H1 (cell line): Measurements from ENCODE around the gene VTI1B. TPM values are rescaled to one million over a fixed set of nuclear protein-coding genes. Genes with fewer than 3 reads are reported as not detected.

ENCODE experiments used
- CTCF ChIA-PET: fragments of 300-600 bp; sonication (Branson Sonifier 250); formaldehyde crosslinking; loops from one replicate; lab custom pipeline; 2021; ENCODE audit not compliant: partially characterized antibody; lab: Charles Lee
- POLR2A ChIA-PET: fragments of 300-600 bp; sonication (Branson Sonifier 250); formaldehyde crosslinking; loops from one replicate; lab custom pipeline; 2021; ENCODE audit warnings: inconsistent platforms; ENCODE audit not compliant: partially characterized antibody; lab: Charles Lee
- DNase-seq, 2 experiments: peaks; one replicate each; pipeline versions ENCODE4 v3.0.0 to v3.0.0-alpha.2; 2010 to 2022; ENCODE audit warnings: low spot score in 2 of 2, low read depth in 1 of 2, mixed read lengths in 1 of 2
- FAIRE-seq: peaks from 2 replicates; lab custom pipeline; 2011; peaks lifted over from hg19 to GRCh38; lab: Jason Lieb, UNC
- H2AFZ ChIP-seq: 2 replicates; pipeline ENCODE4 v1.8.1; 2012; ENCODE audit warnings: low read length, inconsistent platforms
- H2AK5ac ChIP-seq: 2 replicates; pipeline ENCODE4 v1.6.1; 2013; ENCODE audit warnings: low read depth, low read length
- H2BK120ac ChIP-seq: replicated peaks from 2 replicates; pipeline ENCODE3; 2013; ENCODE audit warnings: low read depth, low read length, inconsistent platforms
- H2BK12ac ChIP-seq: 2 replicates; pipeline ENCODE4 v1.6.1; 2013; ENCODE audit warnings: low read depth, low read length
- H2BK15ac ChIP-seq: 2 replicates; pipeline ENCODE4 v1.6.1; 2013; ENCODE audit warnings: low read length
- H2BK20ac ChIP-seq: 2 replicates; pipeline ENCODE4 v1.6.1; 2013; ENCODE audit warnings: low read length
- H2BK5ac ChIP-seq: 2 replicates; pipeline ENCODE4 v1.6.1; 2013; ENCODE audit warnings: low read depth, low read length
- H3K14ac ChIP-seq: 2 replicates; pipeline ENCODE4 v1.6.1; 2013; ENCODE audit warnings: inconsistent platforms; ENCODE audit not compliant: insufficient read length
- H3K18ac ChIP-seq: 2 replicates; pipeline ENCODE4 v1.6.1; 2013; ENCODE audit warnings: low read length; ENCODE audit errors: extremely low read depth
- H3K23ac ChIP-seq: 2 replicates; pipeline ENCODE4 v1.6.1; 2013; ENCODE audit warnings: inconsistent platforms; ENCODE audit not compliant: insufficient read length
- H3K23me2 ChIP-seq: 2 replicates; pipeline ENCODE4 v1.6.1; 2013; ENCODE audit warnings: low read depth, low read length
- H3K27ac ChIP-seq: 2 replicates; pipeline ENCODE4 v1.6.1; 2011; ENCODE audit warnings: low read depth, low read length, inconsistent platforms
- H3K27me3 ChIP-seq, 4 experiments: replicated peaks in 1 of 4; 1 replicate in 1 of 4; 2 replicates in 3 of 4; pipeline versions ENCODE4 v1.6.1 to v1.8.1; 2011 to 2013; ENCODE audit warnings: low read length in 3 of 4, mild to moderate bottlenecking in 3 of 4, inconsistent platforms in 2 of 4, mixed read lengths in 2 of 4, moderate library complexity in 1 of 4; ENCODE audit not compliant: control insufficient read depth in 3 of 4, insufficient read depth in 3 of 4; ENCODE audit errors: extremely low read depth in 1 of 4
- H3K36me3 ChIP-seq, 4 experiments: 2 replicates each; pipeline versions ENCODE4 v1.6.1 to v1.8.1; 2011 to 2013; ENCODE audit warnings: mild to moderate bottlenecking in 4 of 4, low read length in 3 of 4, moderate library complexity in 2 of 4, control low read depth in 1 of 4, inconsistent platforms in 1 of 4; ENCODE audit not compliant: insufficient read depth in 4 of 4, control insufficient read depth in 2 of 4
- H3K4ac ChIP-seq: replicated peaks from 2 replicates; pipeline ENCODE3; 2013; ENCODE audit warnings: low read length, low read depth, mixed read lengths, inconsistent platforms; ENCODE audit not compliant: insufficient read length
- H3K4me1 ChIP-seq, 4 experiments: replicated peaks in 1 of 4; 1 replicate in 1 of 4; 2 replicates in 3 of 4; pipeline versions ENCODE4 v1.6.1 to v1.8.1; 2011 to 2013; ENCODE audit warnings: low read length in 3 of 4, inconsistent platforms in 2 of 4, mixed read lengths in 1 of 4; ENCODE audit not compliant: insufficient read depth in 4 of 4, control insufficient read depth in 3 of 4
- H3K4me2 ChIP-seq, 2 experiments: 2 replicates each; pipeline versions ENCODE4 v1.6.1 to v1.8.1; 2011 to 2013; ENCODE audit warnings: low read depth in 2 of 2, low read length in 2 of 2, control low read depth in 1 of 2, inconsistent platforms in 1 of 2, mild to moderate bottlenecking in 1 of 2; ENCODE audit not compliant: insufficient read depth in 1 of 2
- H3K4me3 ChIP-seq, 4 experiments: fragments of 200-600, 300-600 bp in 1 of 4; sonication (generic), shearing (Covaris generic), sonication (Bioruptor Twin) in 1 of 4; 2 replicates each; pipeline versions ENCODE4 v1.5.1 to v1.8.1; 2011 to 2016; ENCODE audit warnings: low read length in 4 of 4, low read depth in 3 of 4, control low read depth in 2 of 4, inconsistent platforms in 2 of 4, mild to moderate bottlenecking in 2 of 4, mixed read lengths in 1 of 4, moderate library complexity in 1 of 4; ENCODE audit not compliant: insufficient read depth in 2 of 4; ENCODE audit errors: extremely low read depth in 1 of 4
- H3K56ac ChIP-seq: replicated peaks from 2 replicates; pipeline ENCODE3; 2013; ENCODE audit warnings: low read depth, mild to moderate bottlenecking, mixed read lengths, low read length, inconsistent platforms; ENCODE audit not compliant: insufficient read length
- H3K79me1 ChIP-seq: 2 replicates; pipeline ENCODE4 v1.6.1; 2013; ENCODE audit warnings: low read depth, low read length, control low read depth
- H3K79me2 ChIP-seq, 2 experiments: 2 replicates each; pipeline versions ENCODE4 v1.6.1 to v1.8.1; 2012 to 2013; ENCODE audit warnings: low read length in 2 of 2, mild to moderate bottlenecking in 2 of 2, inconsistent platforms in 1 of 2; ENCODE audit not compliant: insufficient read depth in 2 of 2, control insufficient read depth in 1 of 2
- H3K9ac ChIP-seq, 4 experiments: replicated peaks in 1 of 4; 1 replicate in 1 of 4; 2 replicates in 3 of 4; pipeline versions ENCODE4 v1.6.1 to v1.8.1; 2011 to 2013; ENCODE audit warnings: low read depth in 3 of 4, low read length in 3 of 4, control low read depth in 2 of 4, mild to moderate bottlenecking in 2 of 4, moderate library complexity in 2 of 4, inconsistent platforms in 1 of 4; ENCODE audit errors: extremely low read depth in 1 of 4
- H3K9me3 ChIP-seq, 2 experiments: 2 replicates each; pipeline versions ENCODE4 v1.6.1 to v1.8.1; 2012 to 2013; ENCODE audit warnings: mild to moderate bottlenecking in 2 of 2, moderate library complexity in 2 of 2, control low read depth in 1 of 2, inconsistent platforms in 1 of 2, low read depth in 1 of 2, low read length in 1 of 2, mixed read lengths in 1 of 2; ENCODE audit not compliant: insufficient read depth in 2 of 2
- H4K20me1 ChIP-seq, 2 experiments: replicated peaks in 1 of 2; 2 replicates each; pipeline versions ENCODE3 to v1.8.1; 2011 to 2013; ENCODE audit warnings: inconsistent platforms in 2 of 2, low read length in 2 of 2, mild to moderate bottlenecking in 1 of 2; ENCODE audit not compliant: insufficient read depth in 2 of 2, control insufficient read depth in 1 of 2
- H4K5ac ChIP-seq: 2 replicates; pipeline ENCODE4 v1.6.1; 2013; ENCODE audit warnings: low read length, low read depth, mixed read lengths, inconsistent platforms; ENCODE audit not compliant: insufficient read length
- H4K8ac ChIP-seq: 2 replicates; pipeline ENCODE4 v1.8.0; 2013; ENCODE audit warnings: mild to moderate bottlenecking, moderate library complexity, low read length, inconsistent platforms; ENCODE audit not compliant: insufficient read depth; ENCODE audit errors: extremely low read depth
- H4K91ac ChIP-seq: replicated peaks from 2 replicates; pipeline ENCODE3; 2013; ENCODE audit warnings: low read length, mixed read lengths, inconsistent platforms; ENCODE audit not compliant: insufficient read length
- CHD1 ChIP-seq: IDR thresholded peaks from 2 replicates; pipeline ENCODE4 v1.6.1; 2012; ENCODE audit warnings: low read depth, low read length, improper control_type of control experiment
- CTBP2 ChIP-seq: IDR thresholded peaks from 2 replicates; pipeline ENCODE4 v1.7.0; 2011; ENCODE audit warnings: borderline replicate concordance, mild to moderate bottlenecking, moderate library complexity, mixed read lengths, low read length; ENCODE audit not compliant: insufficient read depth, insufficient read length
- GABPA ChIP-seq: IDR thresholded peaks from 2 replicates; pipeline ENCODE4 v1.6.1; 2011; ENCODE audit warnings: mild to moderate bottlenecking, low read length, moderate library complexity, borderline replicate concordance; ENCODE audit not compliant: insufficient read depth
- MAFK ChIP-seq: IDR thresholded peaks from 2 replicates; pipeline ENCODE4 v1.6.1; 2012; ENCODE audit warnings: low read depth, mild to moderate bottlenecking, improper control_type of control experiment, low read length
- POLR2AphosphoS5 ChIP-seq: IDR thresholded peaks from 2 replicates; pipeline ENCODE4 v1.6.1; 2011; ENCODE audit warnings: low read depth, low read length
- SP2 ChIP-seq: IDR thresholded peaks from 2 replicates; pipeline ENCODE4 v1.6.1; 2012; ENCODE audit warnings: mild to moderate bottlenecking, low read length, inconsistent platforms
- SP4 ChIP-seq: IDR thresholded peaks from 2 replicates; pipeline ENCODE4 v1.6.1; 2012; ENCODE audit warnings: low read length, inconsistent platforms
- TEAD4 ChIP-seq: IDR thresholded peaks from 2 replicates; pipeline ENCODE4 v1.6.1; 2012; ENCODE audit warnings: low read depth, low read length, inconsistent platforms, mixed read lengths
- WGBS, 2 experiments: shearing (Covaris generic) in 1 of 2; methylation state at CpG; one replicate each; pipeline versions ENCODE4 v1.1.6 to v1.1.7; 2013 to 2015; ENCODE audit warnings: low lambda C conversion rate in 2 of 2, mixed read lengths in 2 of 2, inconsistent platforms in 1 of 2, low coverage in 1 of 2, missing lambda C conversion rate in 1 of 2; ENCODE audit not compliant: insufficient replicate concordance in 2 of 2, insufficient coverage in 1 of 2, insufficient read length in 1 of 2; ENCODE audit errors: extremely low coverage in 1 of 2, missing lambda C conversion rate in 1 of 2; 5-methylcytosine and 5-hydroxymethylcytosine counted together
- polyA plus RNA-seq, 7 experiments: library from polyadenylated mRNA; depleted of rRNA in 3 of 7; stranded (reverse) in 5 of 7; unstranded in 2 of 7; fragments of >200 nt in 5 of 7; fragments of 200-250 nt in 2 of 7; gene quantifications; 1 replicate in 5 of 7; 2 replicates in 1 of 7; 4 replicates in 1 of 7; pipeline versions ENCODE4 v1.2.1 to v1.2.3, GENCODE V29; 2011 to 2013; ENCODE audit warnings: missing spikeins in 2 of 7, mixed read lengths in 2 of 7
- total RNA-seq: library from RNA; stranded (reverse); fragmentation: NEBNext Ultra II Directional; extraction: Animal tissue kit (Norgen Biotek cat#: 25700); gene quantifications from 2 replicates; pipeline ENCODE4 v1.2.1, GENCODE V29; 2021
- TF ChIP-seq, protein P1 (sequence below): IDR thresholded peaks from 2 replicates; pipeline ENCODE4 v1.6.1; 2011; ENCODE audit warnings: low read length, improper control_type of control experiment
- TF ChIP-seq, protein P2 (sequence below), 3 experiments: IDR thresholded peaks; 1 replicate in 2 of 3; 2 replicates in 1 of 3; pipeline versions ENCODE4 v1.5.1 to v1.6.1; 2011; ENCODE audit warnings: low read length in 3 of 3, mild to moderate bottlenecking in 3 of 3, inconsistent platforms in 2 of 3, low read depth in 1 of 3, moderate library complexity in 1 of 3; ENCODE audit not compliant: insufficient read depth in 1 of 3; ENCODE audit errors: control extremely low read depth in 1 of 3

The VTI1B gene
- total and polyA plus RNA-seq, 2 of the 8 experiments (the other 6 are each of a cell fraction or from before 2014, with no cell fraction given), result 28.1 to 98.7 TPM

DNA sequence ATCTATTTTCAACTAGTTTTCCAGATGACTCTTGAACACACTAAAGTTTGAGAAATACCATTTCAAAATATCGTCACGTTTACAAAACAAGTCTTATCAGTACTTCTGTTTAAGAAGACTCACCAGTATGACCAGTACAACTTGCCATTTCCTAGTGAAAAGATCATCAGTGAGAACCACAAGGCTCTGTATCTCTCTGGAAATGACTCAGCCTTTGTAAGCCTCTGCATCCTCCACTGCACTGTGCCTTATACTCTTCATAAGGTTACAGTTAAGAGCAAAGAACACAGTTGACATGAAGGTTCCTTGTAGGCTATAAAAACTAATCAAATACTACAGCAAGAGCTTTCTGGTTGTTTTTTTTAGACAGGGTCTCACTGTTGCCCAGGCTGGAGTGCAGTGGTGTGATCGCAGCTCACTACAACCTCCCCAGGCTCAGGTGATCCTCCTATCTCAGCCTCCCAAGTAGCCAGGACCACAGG lies 5.7 kb upstream of the VTI1B start:
- WGBS, 2 experiments, result 89% methylated on average over 3 of the region's 3 CpGs; no CpG with 5 or more reads in 1 of the 2 experiments
- CTCF ChIA-PET, result interaction anchor here (0.8 to 1.5 kb wide), 2 partner anchors 24 to 62 kb away, joined by 4 to 5 read pairs; no protein-coding TSS in a partner anchor
- H4K20me1 ChIP-seq, result peaks cover 8 to 10% of the 10 kb centered on the region in 2 experiments
- no peak for TF ChIP-seq CTBP2
- TF ChIP-seq POLR2AphosphoS5, result no peak
- TF ChIP-seq, protein P1, sequence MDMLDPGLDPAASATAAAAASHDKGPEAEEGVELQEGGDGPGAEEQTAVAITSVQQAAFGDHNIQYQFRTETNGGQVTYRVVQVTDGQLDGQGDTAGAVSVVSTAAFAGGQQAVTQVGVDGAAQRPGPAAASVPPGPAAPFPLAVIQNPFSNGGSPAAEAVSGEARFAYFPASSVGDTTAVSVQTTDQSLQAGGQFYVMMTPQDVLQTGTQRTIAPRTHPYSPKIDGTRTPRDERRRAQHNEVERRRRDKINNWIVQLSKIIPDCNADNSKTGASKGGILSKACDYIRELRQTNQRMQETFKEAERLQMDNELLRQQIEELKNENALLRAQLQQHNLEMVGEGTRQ, result no peak
- TF ChIP-seq, protein P2, sequence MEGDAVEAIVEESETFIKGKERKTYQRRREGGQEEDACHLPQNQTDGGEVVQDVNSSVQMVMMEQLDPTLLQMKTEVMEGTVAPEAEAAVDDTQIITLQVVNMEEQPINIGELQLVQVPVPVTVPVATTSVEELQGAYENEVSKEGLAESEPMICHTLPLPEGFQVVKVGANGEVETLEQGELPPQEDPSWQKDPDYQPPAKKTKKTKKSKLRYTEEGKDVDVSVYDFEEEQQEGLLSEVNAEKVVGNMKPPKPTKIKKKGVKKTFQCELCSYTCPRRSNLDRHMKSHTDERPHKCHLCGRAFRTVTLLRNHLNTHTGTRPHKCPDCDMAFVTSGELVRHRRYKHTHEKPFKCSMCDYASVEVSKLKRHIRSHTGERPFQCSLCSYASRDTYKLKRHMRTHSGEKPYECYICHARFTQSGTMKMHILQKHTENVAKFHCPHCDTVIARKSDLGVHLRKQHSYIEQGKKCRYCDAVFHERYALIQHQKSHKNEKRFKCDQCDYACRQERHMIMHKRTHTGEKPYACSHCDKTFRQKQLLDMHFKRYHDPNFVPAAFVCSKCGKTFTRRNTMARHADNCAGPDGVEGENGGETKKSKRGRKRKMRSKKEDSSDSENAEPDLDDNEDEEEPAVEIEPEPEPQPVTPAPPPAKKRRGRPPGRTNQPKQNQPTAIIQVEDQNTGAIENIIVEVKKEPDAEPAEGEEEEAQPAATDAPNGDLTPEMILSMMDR (IDR thresholded peaks at IDR 0.05; ENCODE audit: control extremely low read depth in 1 of 3, insufficient read depth in 1 of 3, low read depth in 1 of 3, low read length in 3 of 3), result no peak
- no peak for TF ChIP-seq MAFK
- TF ChIP-seq CHD1, result no peak
- TF ChIP-seq GABPA, result no peak
- TF ChIP-seq SP4, result no peak
- no peak for TF ChIP-seq TEAD4
- TF ChIP-seq SP2, result no peak

More for the DNA sequence above, 5.7 kb upstream of the VTI1B start:
- no peak overlapping the region for H2BK20ac ChIP-seq
- no peak overlapping the region for H3K4me2 ChIP-seq
- H2BK12ac ChIP-seq, result no peak overlapping the region
- H3K79me1 ChIP-seq, result peaks cover 2% of the 10 kb centered on the region; the same call in 1 of the 2 replicates
- no peak overlapping the region for H3K27ac ChIP-seq
- H3K14ac ChIP-seq, result no peak overlapping the region
- H2BK120ac ChIP-seq, result no peak overlapping the region
- H3K27me3 ChIP-seq, result no peaks in the 10 kb centered on the region; a peak in 1 of 7 replicates
- H3K18ac ChIP-seq, result no peak overlapping the region
- H2BK15ac ChIP-seq, result no peak overlapping the region
- POLR2A ChIA-PET, result interaction anchor here (5.7 kb wide), 1 partner anchor 14 kb away, joined by 21 read pairs; the partner anchor contains the start of gene RDH11
- FAIRE-seq (no peak), DNase-seq (no peak)
- H3K36me3 ChIP-seq, result peaks cover 15 to 72% (median 47%) of the 10 kb centered on the region in 4 experiments
- H2AK5ac ChIP-seq, result no peak overlapping the region
- no peaks in the 10 kb centered on the region; a peak in 2 of 7 replicates for H3K4me1 ChIP-seq
- no peak overlapping the region for H3K23ac ChIP-seq
- no peak overlapping the region for H3K4me3 ChIP-seq
- no peak overlapping the region for H4K91ac ChIP-seq
- no peak overlapping the region for H4K8ac ChIP-seq
- no peak overlapping the region for H2BK5ac ChIP-seq
- H3K4ac ChIP-seq, result no peak overlapping the region
- no peak overlapping the region for H3K56ac ChIP-seq
- H3K23me2 ChIP-seq, result no peaks in the 10 kb centered on the region; the same call in 1 of the 2 replicates
- no peak overlapping the region for H2AFZ ChIP-seq
- H3K79me2 ChIP-seq, result peaks cover 0 to 32% of the 10 kb centered on the region in 2 experiments; a peak in 2 of 4 replicates
- H3K9ac ChIP-seq, result no peak overlapping the region
- H4K5ac ChIP-seq, result no peak overlapping the region
- H3K9me3 ChIP-seq, result no peaks in the 10 kb centered on the region
